Endothelial cell of umbilical vein (primary cell): ENCODE data around the gene PLSCR1.

Experiments
- CTCF ChIP-seq, 2 donors: IDR thresholded peaks; 1 replicate in 1 of 2; 2 replicates in 1 of 2; pipeline ENCODE4 v1.5.1; 2011; ENCODE audit warnings: low read length in 2 of 2, mild to moderate bottlenecking in 2 of 2, moderate library complexity in 2 of 2, control low read depth in 1 of 2, inconsistent platforms in 1 of 2, low read depth in 1 of 2; ENCODE audit not compliant: insufficient read depth in 1 of 2; ENCODE audit errors: extremely low read depth in 1 of 2
- EZH2 ChIP-seq: IDR thresholded peaks from 2 replicates; pipeline ENCODE4 v1.6.1; 2012; ENCODE audit warnings: borderline replicate concordance, low read depth, mild to moderate bottlenecking, moderate library complexity, low read length, inconsistent platforms; ENCODE audit not compliant: severe bottlenecking
- FOS ChIP-seq: IDR thresholded peaks from 2 replicates; pipeline ENCODE4 v1.6.1; 2011; ENCODE audit warnings: mild to moderate bottlenecking, low read length, moderate library complexity, borderline replicate concordance; ENCODE audit not compliant: insufficient read depth
- JUN ChIP-seq: IDR thresholded peaks from 2 replicates; pipeline ENCODE4 v1.6.1; 2011; ENCODE audit warnings: borderline replicate concordance, low read depth; ENCODE audit not compliant: insufficient read length, insufficient read depth
- MAX ChIP-seq: IDR thresholded peaks from 2 replicates; pipeline ENCODE4 v1.6.1; 2011; ENCODE audit not compliant: insufficient read depth, insufficient read length
- POLR2A ChIP-seq: IDR thresholded peaks from 2 replicates; pipeline ENCODE4 v1.6.1; 2012; ENCODE audit warnings: low read depth, mild to moderate bottlenecking, control low read depth, low read length

DNA sequence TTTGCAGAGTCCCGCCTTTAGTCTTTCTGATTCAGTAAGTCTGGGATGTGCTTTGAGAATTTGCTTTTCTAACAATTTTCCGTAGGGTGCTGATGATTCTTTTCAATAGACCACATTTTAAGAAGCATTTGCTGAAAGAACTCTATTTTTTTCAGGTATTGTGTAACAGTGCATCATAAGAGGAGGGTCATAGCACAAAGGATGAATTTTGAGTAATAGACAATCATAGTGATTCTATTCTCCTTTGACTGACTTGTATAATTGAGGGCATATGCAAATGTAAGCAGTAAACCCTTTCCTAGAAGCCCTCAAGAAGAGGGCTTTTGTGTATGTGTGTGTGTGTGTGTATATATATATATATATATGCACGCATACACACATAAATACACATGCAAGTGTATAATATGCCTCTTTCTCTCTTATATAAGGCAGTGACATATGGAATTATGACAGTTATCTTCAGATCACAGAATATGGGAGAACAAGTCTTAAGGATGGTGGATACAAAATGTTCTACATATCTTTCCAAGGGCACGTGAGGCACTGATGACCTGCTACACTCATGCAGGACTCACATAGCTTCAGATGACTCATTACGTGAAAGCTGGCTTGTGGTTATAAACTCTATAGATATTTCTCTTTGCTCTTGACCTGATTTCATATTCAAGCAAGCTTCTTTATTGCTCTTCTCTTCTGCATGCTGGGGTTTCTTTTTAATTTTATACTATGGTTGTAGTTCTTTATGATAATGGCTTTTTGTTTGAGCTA lies 6.5 kb upstream of the PLSCR1 start:
- no peak for TF ChIP-seq CTCF (IDR thresholded peaks at IDR 0.05; ENCODE audit: extremely low read depth in 1 of 2, insufficient read depth in 1 of 2, low read depth in 1 of 2, low read length in 2 of 2)
- no peak for TF ChIP-seq POLR2A
- no peak for TF ChIP-seq MAX
- no peak for TF ChIP-seq EZH2
- TF ChIP-seq JUN, result peak; percentile 32
- TF ChIP-seq FOS, result peak; percentile 89
